Keratinocyte (primary cell): Measurements from ENCODE around the gene PPFIA1.

Source experiments
- CTCF ChIP-seq, 3 experiments: IDR thresholded peaks in 1 of 3; conservative IDR thresholded peaks in 1 of 3; optimal IDR thresholded peaks in 1 of 3; 2 replicates in 2 of 3; 3 replicates in 1 of 3; pipeline versions ENCODE3 to v1.5.1; 2011; ENCODE audit warnings: low read length in 3 of 3, mild to moderate bottlenecking in 3 of 3, moderate library complexity in 2 of 3, control low read depth in 1 of 3, inconsistent platforms in 1 of 3; ENCODE audit not compliant: insufficient read depth in 2 of 3; ENCODE audit errors: extremely low read depth in 1 of 3
- EZH2 ChIP-seq: IDR thresholded peaks from one replicate; pipeline ENCODE4 v1.6.1; 2012; ENCODE audit warnings: inconsistent platforms, mild to moderate bottlenecking, low read length, moderate library complexity

GRCh38 chr11:70311616-70312015, 41.1 kb downstream of the PPFIA1 start:
- TF ChIP-seq CTCF (optimal IDR thresholded peaks at IDR 0.05 in 1 of 3, IDR thresholded peaks at IDR 0.05 in 1 of 3, conservative IDR thresholded peaks at IDR 0.05 in 1 of 3; ENCODE audit: extremely low read depth in 1 of 3, insufficient read depth in 2 of 3, low read length in 3 of 3) (no peak), EZH2 (no peak)
